H9 (cell line): ENCODE measurements around the gene NUMA1. TPM values are rescaled to one million over a fixed set of nuclear protein-coding genes. Genes with fewer than 3 reads are reported as not detected.

Experiments
- DNase-seq: peaks from one replicate; pipeline ENCODE4 v3.0.0-alpha.2; 2017
- H2AFZ ChIP-seq: one replicate; pipeline ENCODE4 v1.6.1; 2013; ENCODE audit warnings: mild to moderate bottlenecking, low read length, control low read depth, moderate library complexity
- H2AK5ac ChIP-seq: 2 replicates; pipeline ENCODE4 v1.6.1; 2013; ENCODE audit warnings: low read length, control low read depth, mixed read lengths; ENCODE audit not compliant: insufficient read length
- H2BK120ac ChIP-seq: one replicate; pipeline ENCODE4 v1.6.1; 2013; ENCODE audit warnings: low read depth, mild to moderate bottlenecking, low read length, control low read depth, inconsistent platforms; ENCODE audit not compliant: poor library complexity, severe bottlenecking
- H2BK12ac ChIP-seq: 2 replicates; pipeline ENCODE4 v1.6.1; 2013; ENCODE audit warnings: low read length, control low read depth, mixed read lengths, low read depth; ENCODE audit not compliant: insufficient read length
- H2BK15ac ChIP-seq: 2 replicates; pipeline ENCODE4 v1.6.1; 2013; ENCODE audit warnings: low read depth, low read length, control low read depth
- H2BK20ac ChIP-seq: one replicate; pipeline ENCODE4 v1.6.1; 2013; ENCODE audit warnings: low read depth, mild to moderate bottlenecking, low read length, control low read depth, inconsistent platforms; ENCODE audit not compliant: poor library complexity, severe bottlenecking
- H2BK5ac ChIP-seq: 2 replicates; pipeline ENCODE4 v1.6.1; 2013; ENCODE audit warnings: low read length, control low read depth, mixed read lengths; ENCODE audit not compliant: insufficient read length
- H3K14ac ChIP-seq: 2 replicates; pipeline ENCODE4 v1.6.1; 2013; ENCODE audit warnings: low read length, control low read depth; ENCODE audit not compliant: insufficient read depth
- H3K18ac ChIP-seq: 2 replicates; pipeline ENCODE4 v1.6.1; 2013; ENCODE audit warnings: low read depth, mild to moderate bottlenecking, mixed read lengths, low read length, control low read depth; ENCODE audit not compliant: insufficient read length
- H3K23ac ChIP-seq: 2 replicates; pipeline ENCODE4 v1.6.1; 2013; ENCODE audit warnings: low read length, control low read depth, mixed read lengths, low read depth; ENCODE audit not compliant: insufficient read length
- H3K23me2 ChIP-seq: 2 replicates; pipeline ENCODE4 v1.6.1; 2013; ENCODE audit warnings: low read depth, mild to moderate bottlenecking, mixed read lengths, low read length, control low read depth; ENCODE audit not compliant: insufficient read length, poor library complexity, severe bottlenecking
- H3K27ac ChIP-seq: 2 replicates; pipeline ENCODE4 v1.5.1; 2013; ENCODE audit warnings: low read length, control low read depth, mixed read lengths, low read depth; ENCODE audit not compliant: insufficient read length
- H3K27me3 ChIP-seq: 2 replicates; pipeline ENCODE4 v1.6.1; 2013; ENCODE audit warnings: low read length, control low read depth, inconsistent platforms; ENCODE audit not compliant: insufficient read depth
- H3K4ac ChIP-seq: 2 replicates; pipeline ENCODE4 v1.6.1; 2013; ENCODE audit warnings: low read depth, mild to moderate bottlenecking, control low read depth, inconsistent platforms, low read length, moderate library complexity
- H3K4me1 ChIP-seq: 2 replicates; pipeline ENCODE4 v1.6.1; 2013; ENCODE audit warnings: low read length, control low read depth, inconsistent platforms; ENCODE audit not compliant: insufficient read depth
- H3K4me2 ChIP-seq: 2 replicates; pipeline ENCODE4 v1.6.1; 2013; ENCODE audit warnings: low read length, control low read depth, mixed read lengths; ENCODE audit not compliant: insufficient read length, insufficient read depth
- H3K56ac ChIP-seq: 2 replicates; pipeline ENCODE4 v1.6.1; 2013; ENCODE audit warnings: low read depth, mild to moderate bottlenecking, mixed read lengths, low read length, control low read depth; ENCODE audit not compliant: insufficient read length
- H3K79me1 ChIP-seq: 2 replicates; pipeline ENCODE4 v1.6.1; 2013; ENCODE audit warnings: low read depth, mild to moderate bottlenecking, moderate library complexity, low read length, control low read depth, inconsistent platforms; ENCODE audit not compliant: insufficient read depth, poor library complexity, severe bottlenecking
- H3K79me2 ChIP-seq: 2 replicates; pipeline ENCODE4 v1.6.1; 2013; ENCODE audit warnings: low read length, control low read depth, inconsistent platforms; ENCODE audit not compliant: insufficient read depth
- H3K9ac ChIP-seq: 2 replicates; pipeline ENCODE4 v1.6.1; 2013; ENCODE audit warnings: low read length, control low read depth, mixed read lengths; ENCODE audit not compliant: insufficient read length; ENCODE audit errors: extremely low read depth
- H3K9me3 ChIP-seq: one replicate; pipeline ENCODE4 v1.6.1; 2013; ENCODE audit warnings: low read depth, low read length, inconsistent platforms; ENCODE audit not compliant: control insufficient read depth
- H3T11ph ChIP-seq: one replicate; pipeline ENCODE4 v1.6.1; 2013; ENCODE audit warnings: mild to moderate bottlenecking, low read length, control low read depth, inconsistent platforms
- H4K20me1 ChIP-seq: one replicate; pipeline ENCODE4 v1.6.1; 2013; ENCODE audit not compliant: control insufficient read depth, insufficient read length, insufficient read depth
- H4K5ac ChIP-seq: 2 replicates; pipeline ENCODE4 v1.6.1; 2013; ENCODE audit warnings: low read depth, mild to moderate bottlenecking, mixed read lengths, low read length, control low read depth; ENCODE audit not compliant: insufficient read length
- H4K8ac ChIP-seq: replicated peaks from 2 replicates; pipeline ENCODE4 v1.6.1; 2013; ENCODE audit warnings: low read length, control low read depth, mixed read lengths, low read depth; ENCODE audit not compliant: insufficient read length
- H4K91ac ChIP-seq: 2 replicates; pipeline ENCODE4 v1.6.1; 2013; ENCODE audit warnings: low read depth, mild to moderate bottlenecking, moderate library complexity, mixed read lengths, low read length, control low read depth; ENCODE audit not compliant: insufficient read length
- H3K27ac Mint-ChIP-seq, 3 experiments: 2 replicates in 2 of 3; 3 replicates in 1 of 3; pipeline ENCODE4 v1.8.0; 2020 to 2021; ENCODE audit warnings: mixed read lengths in 3 of 3, mild to moderate bottlenecking in 1 of 3, moderate library complexity in 1 of 3
- H3K27me3 Mint-ChIP-seq: 2 replicates; pipeline ENCODE4 v1.8.0; 2021; ENCODE audit warnings: low read depth, mild to moderate bottlenecking, moderate library complexity, mixed read lengths
- H3K36me3 Mint-ChIP-seq, 3 experiments: 2 replicates in 2 of 3; 3 replicates in 1 of 3; pipeline ENCODE4 v1.8.0; 2020 to 2021; ENCODE audit warnings: low read depth in 3 of 3, mixed read lengths in 3 of 3; ENCODE audit not compliant: insufficient read depth in 1 of 3
- H3K4me1 Mint-ChIP-seq, 2 experiments: 2 replicates each; pipeline ENCODE4 v1.8.0; 2020; ENCODE audit warnings: mixed read lengths in 2 of 2
- H3K4me3 Mint-ChIP-seq, 2 experiments: 2 replicates in 1 of 2; 3 replicates in 1 of 2; pipeline ENCODE4 v1.8.0; 2020 to 2021; ENCODE audit warnings: mild to moderate bottlenecking in 2 of 2, mixed read lengths in 2 of 2, moderate library complexity in 1 of 2
- H3K9me3 Mint-ChIP-seq, 2 experiments: 2 replicates in 1 of 2; 3 replicates in 1 of 2; pipeline ENCODE4 v1.8.0; 2020; ENCODE audit warnings: mild to moderate bottlenecking in 2 of 2, mixed read lengths in 2 of 2, moderate library complexity in 1 of 2
- CTCF ChIP-seq: fragments of 200-600 bp; sonication (generic); conservative IDR thresholded peaks from 3 replicates; pipeline ENCODE4 v1.8.0; 2021; ENCODE audit warnings: antibody characterized with exemption, mild to moderate bottlenecking
- WGBS: extraction: QIAGEN DNeasy Blood & Tissue Kit; methylation state at CpG from one replicate; pipeline ENCODE4 v1.1.7; 2013; ENCODE audit warnings: missing lambda C conversion rate, low lambda C conversion rate, mixed read lengths; ENCODE audit not compliant: insufficient read length; ENCODE audit errors: extremely low coverage; 5-methylcytosine and 5-hydroxymethylcytosine counted together
- total RNA-seq: library from RNA; stranded (reverse); gene quantifications from 2 replicates; pipeline ENCODE4 v1.2.1, GENCODE V29; 2021

The NUMA1 gene
- total RNA-seq, 1 experiment from 2014 or later: 136 TPM

DNA sequence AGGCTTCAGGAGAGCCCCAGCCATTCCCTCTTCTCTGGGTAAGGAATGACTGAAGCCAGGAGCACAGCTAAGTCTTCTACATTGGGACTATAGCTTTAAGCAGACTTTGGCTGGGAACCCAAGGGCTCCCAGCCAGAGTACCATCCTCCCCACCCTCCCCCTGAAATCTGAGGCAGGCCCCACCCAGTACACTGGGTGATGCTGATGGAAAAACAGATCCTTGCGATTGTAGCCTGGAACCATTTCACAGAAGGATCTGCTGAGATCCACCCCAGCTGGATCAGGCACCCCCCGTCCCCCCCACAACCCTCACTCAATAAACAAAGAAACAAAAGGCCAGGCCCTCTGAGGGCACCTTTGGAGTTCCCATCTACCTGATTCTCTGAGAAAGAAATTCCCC lies 41.9 kb downstream of the NUMA1 start:
- no peak overlapping the region for H4K5ac ChIP-seq
- peaks cover 12 to 33% (median 29%) of the 10 kb centered on the region in 3 experiments; a peak in 6 of 7 replicates for H3K36me3 Mint-ChIP-seq
- no peak overlapping the region for H3K4ac ChIP-seq
- no peaks in the 10 kb centered on the region for H3K9me3 ChIP-seq
- H2AFZ ChIP-seq: no peak overlapping the region
- no peak overlapping the region for H2BK20ac ChIP-seq
- H2BK15ac ChIP-seq: no peak overlapping the region
- H4K8ac ChIP-seq: no peak overlapping the region
- H3T11ph ChIP-seq: no peak overlapping the region
- peaks cover 9% of the 10 kb centered on the region; the same call in 1 of the 2 replicates for H3K4me1 ChIP-seq
- H2BK12ac ChIP-seq: no peak overlapping the region
- H3K9me3 Mint-ChIP-seq: no peaks in the 10 kb centered on the region
- H3K18ac ChIP-seq: no peak overlapping the region
- H3K4me1 Mint-ChIP-seq: peaks cover 6 to 7% of the 10 kb centered on the region in 2 experiments
- H3K56ac ChIP-seq: no peak overlapping the region
- H3K23ac ChIP-seq: no peak overlapping the region
- H3K23me2 ChIP-seq: peaks cover 8% of the 10 kb centered on the region
- peaks cover 12% of the 10 kb centered on the region; the same call in 1 of the 2 replicates for H3K79me2 ChIP-seq
- no peak overlapping the region for H2BK5ac ChIP-seq
- no peak for TF ChIP-seq CTCF
- H3K27ac Mint-ChIP-seq: peak overlapping the region in 1 of 3 experiments; percentile 90; a peak in 5 of 7 replicates
- no peaks in the 10 kb centered on the region for H3K27me3 ChIP-seq
- H3K27me3 Mint-ChIP-seq: no peaks in the 10 kb centered on the region
- H3K14ac ChIP-seq: no peak overlapping the region
- no peak overlapping the region for H2AK5ac ChIP-seq
- no peak overlapping the region for H3K9ac ChIP-seq
- whole genome bisulfite sequencing: no CpG with 5 or more reads among the region's 2 CpGs
- no peak for DNase-seq
- H3K79me1 ChIP-seq: peaks cover 10% of the 10 kb centered on the region
- H4K20me1 ChIP-seq: no peaks in the 10 kb centered on the region
- no peak overlapping the region for H3K4me2 ChIP-seq
- H2BK120ac ChIP-seq: no peak overlapping the region
- H4K91ac ChIP-seq: no peak overlapping the region
- no peak overlapping the region for H3K27ac ChIP-seq
- peak overlapping the region in 1 of 2 experiments; percentile 41; a peak in 4 of 5 replicates for H3K4me3 Mint-ChIP-seq
